Common myeloid progenitor, CD34-positive (primary cell): ENCODE data around the gene IL13RA1.

Experiments
- CTCF ChIA-PET: fragments of 350-600 bp; sonication (Branson Sonifier 250); formaldehyde crosslinking; loops from one replicate; lab custom pipeline; 2021; ENCODE audit warnings: antibody characterized with exemption; lab: Charles Lee
- POLR2A ChIA-PET: fragments of 350-600 bp; sonication (Branson Sonifier 250); formaldehyde crosslinking; loops from one replicate; lab custom pipeline; 2021; ENCODE audit warnings: antibody characterized with exemption; lab: Charles Lee
- DNase-seq, 3 donors: peaks; one replicate each; pipeline versions ENCODE4 v3.0.0 to v3.0.0-alpha.2; 2013
- H3K27ac ChIP-seq, 2 experiments: 1 replicate in 1 of 2; 2 replicates in 1 of 2; pipeline ENCODE4 v1.7.0; 2013; ENCODE audit warnings: inconsistent platforms in 2 of 2, low read length in 2 of 2, mild to moderate bottlenecking in 2 of 2, low read depth in 1 of 2, moderate library complexity in 1 of 2; ENCODE audit not compliant: severe bottlenecking in 2 of 2, insufficient read depth in 1 of 2, poor library complexity in 1 of 2
- H3K27me3 ChIP-seq, 5 experiments: replicated peaks in 2 of 5; 1 replicate in 3 of 5; 2 replicates in 2 of 5; pipeline versions ENCODE4 v1.6.1 to v1.7.0; 2013; ENCODE audit warnings: low read length in 4 of 5, mild to moderate bottlenecking in 2 of 5, moderate library complexity in 2 of 5, inconsistent platforms in 1 of 5; ENCODE audit not compliant: insufficient read depth in 5 of 5, control insufficient read depth in 4 of 5
- H3K36me3 ChIP-seq, 4 experiments: 1 replicate in 2 of 4; 2 replicates in 2 of 4; pipeline versions ENCODE4 v1.6.1 to v1.7.0; 2013; ENCODE audit warnings: low read length in 3 of 4, control low read depth in 1 of 4, mild to moderate bottlenecking in 1 of 4; ENCODE audit not compliant: control insufficient read depth in 4 of 4, insufficient read depth in 4 of 4
- H3K4me1 ChIP-seq, 4 experiments: 1 replicate in 3 of 4; 2 replicates in 1 of 4; pipeline versions ENCODE4 v1.6.1 to v1.7.1; 2013; ENCODE audit warnings: low read length in 3 of 4, mild to moderate bottlenecking in 3 of 4, control low read depth in 1 of 4, inconsistent platforms in 1 of 4, moderate library complexity in 1 of 4; ENCODE audit not compliant: control insufficient read depth in 4 of 4, insufficient read depth in 4 of 4; ENCODE audit errors: control extremely low read depth in 1 of 4
- H3K4me3 ChIP-seq, 7 experiments: 1 replicate in 4 of 7; 2 replicates in 3 of 7; pipeline versions ENCODE4 v1.5.1 to v1.7.0; 2013; ENCODE audit warnings: mild to moderate bottlenecking in 7 of 7, low read length in 6 of 7, moderate library complexity in 6 of 7, inconsistent platforms in 2 of 7, low read depth in 2 of 7, control low read depth in 1 of 7; ENCODE audit not compliant: insufficient read depth in 4 of 7, control insufficient read depth in 1 of 7; ENCODE audit errors: extremely low read depth in 1 of 7
- H3K9me3 ChIP-seq, 5 experiments: 1 replicate in 4 of 5; 2 replicates in 1 of 5; pipeline versions ENCODE4 v1.6.1 to v1.7.1; 2013; ENCODE audit warnings: low read length in 4 of 5, mild to moderate bottlenecking in 2 of 5, inconsistent platforms in 1 of 5, low read depth in 1 of 5, moderate library complexity in 1 of 5; ENCODE audit not compliant: control insufficient read depth in 4 of 5, insufficient read depth in 2 of 5; ENCODE audit errors: control extremely low read depth in 1 of 5
- WGBS: methylation state at CpG from one replicate; pipeline ENCODE4 v1.1.5; 2013; ENCODE audit not compliant: insufficient coverage; 5-methylcytosine and 5-hydroxymethylcytosine counted together

The IL13RA1 gene

DNA sequence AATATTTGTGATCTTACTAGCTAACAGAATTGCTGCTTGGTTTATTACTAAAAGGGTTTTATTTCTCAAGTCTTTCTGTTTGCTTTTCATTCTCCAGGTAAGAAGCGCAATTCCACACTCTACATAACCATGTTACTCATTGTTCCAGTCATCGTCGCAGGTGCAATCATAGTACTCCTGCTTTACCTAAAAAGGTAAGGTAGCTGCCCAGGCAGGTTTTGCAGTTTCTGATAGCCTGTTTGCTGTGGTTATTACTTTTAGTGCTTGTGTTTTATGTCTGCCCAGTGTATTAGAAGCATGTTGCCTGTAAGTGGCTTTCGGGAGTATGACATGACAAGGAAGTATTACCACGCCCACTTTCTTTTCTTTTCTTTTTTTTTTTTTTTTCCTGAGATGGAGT, 46.4 kb downstream of the IL13RA1 start:
- Histone ChIP-seq H3K9me3 (no peaks in the 10 kb centered on the region), H3K27me3 (peaks cover 0 to 8% (median 0%) of the 10 kb centered on the region in 5 experiments), H3K4me3 (no peak overlapping the region), H3K27ac (no peak overlapping the region), H3K4me1 (no peaks in the 10 kb centered on the region), H3K36me3 (no peaks in the 10 kb centered on the region)
- DNase-seq = no peak
- CTCF ChIA-PET = interaction anchor here (0.7 kb wide), 1 partner anchor 1036 kb away, joined by 3 read pairs; no protein-coding TSS in a partner anchor
- WGBS = 72% methylated on average over 2 of the region's 5 CpGs
- POLR2A ChIA-PET = no interaction called here

DNA sequence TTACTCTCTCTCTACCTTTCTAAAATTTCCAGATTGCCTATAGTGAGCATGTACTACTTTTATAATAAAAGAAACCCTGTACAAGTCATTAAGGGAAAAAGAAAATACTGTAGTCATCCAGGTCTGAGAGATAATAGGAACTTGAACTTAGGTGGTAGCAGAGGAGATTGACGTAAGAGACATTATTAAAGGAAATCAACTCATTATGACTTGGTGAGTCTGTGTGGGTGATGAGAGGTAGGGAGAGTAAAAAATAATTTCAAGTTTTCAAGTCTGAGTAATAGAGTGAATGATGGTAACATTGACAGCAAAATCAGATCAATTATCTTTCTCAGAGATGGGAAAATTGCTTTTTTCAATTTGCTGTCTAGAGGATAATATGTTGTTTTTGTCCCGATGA, 52.2 kb downstream of the IL13RA1 start:
- WGBS = 83% methylated on average over 1 of the region's 2 CpGs
- ChIA-PET CTCF (no interaction called here), POLR2A (no interaction called here)
- H3K4me3 ChIP-seq = no peak overlapping the region
- no peak for DNase-seq
- H3K4me1 ChIP-seq = no peaks in the 10 kb centered on the region
- no peak overlapping the region for H3K27ac ChIP-seq
- H3K27me3 ChIP-seq = no peaks in the 10 kb centered on the region
- no peaks in the 10 kb centered on the region for H3K9me3 ChIP-seq
- H3K36me3 ChIP-seq = no peaks in the 10 kb centered on the region

DNA sequence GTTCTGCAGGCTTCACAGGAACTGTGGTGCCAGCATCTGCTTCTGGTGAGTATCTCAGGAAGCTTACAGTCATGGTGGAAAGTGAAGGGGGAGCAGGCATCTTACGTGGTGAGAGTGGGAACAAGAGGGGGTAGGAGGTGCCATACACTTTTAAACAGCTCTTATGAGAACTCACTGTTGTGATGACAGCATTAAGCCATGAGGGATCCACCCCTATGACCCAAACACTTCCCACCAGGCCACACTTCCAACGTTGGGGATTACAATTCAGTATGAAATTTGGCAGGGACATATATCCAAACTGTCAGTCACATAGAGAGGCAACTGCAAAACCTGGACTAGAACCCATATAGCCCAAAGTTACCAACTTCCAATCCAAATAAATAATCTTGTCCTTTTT, 53.1 kb downstream of the IL13RA1 start:
- DNase-seq = no peak
- H3K4me3 ChIP-seq = no peak overlapping the region
- 50% methylated on average over 1 of the region's 2 CpGs for WGBS
- ChIA-PET CTCF (interaction anchor here (0.6 kb wide), 1 partner anchor 286 kb away, joined by 3 read pairs; no protein-coding TSS in a partner anchor), POLR2A (no interaction called here)
- no peak overlapping the region for H3K27ac ChIP-seq
- H3K27me3 ChIP-seq = no peaks in the 10 kb centered on the region
- no peaks in the 10 kb centered on the region for H3K4me1 ChIP-seq
- no peaks in the 10 kb centered on the region for H3K36me3 ChIP-seq
- no peaks in the 10 kb centered on the region for H3K9me3 ChIP-seq

DNA sequence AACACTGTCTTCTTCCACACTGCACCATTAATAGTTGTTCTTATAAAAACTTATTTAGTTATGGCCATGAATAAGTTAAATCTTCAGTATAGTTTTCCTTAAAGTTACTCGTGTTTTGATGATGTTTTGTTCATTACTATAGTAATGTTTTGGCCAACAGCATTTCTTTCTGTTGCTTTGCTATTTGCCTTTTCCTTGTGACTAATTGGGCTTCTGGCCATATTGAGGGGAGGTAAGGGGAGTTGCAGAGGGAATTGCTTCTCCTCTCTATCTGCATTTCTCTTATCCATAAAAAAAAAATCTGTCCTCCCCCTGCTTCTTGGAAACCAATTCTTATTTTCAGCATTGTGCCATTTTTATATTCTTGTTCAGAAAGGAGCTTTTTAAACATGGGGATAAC, 53.5 kb downstream of the IL13RA1 start:
- no peaks in the 10 kb centered on the region for H3K4me1 ChIP-seq

DNA sequence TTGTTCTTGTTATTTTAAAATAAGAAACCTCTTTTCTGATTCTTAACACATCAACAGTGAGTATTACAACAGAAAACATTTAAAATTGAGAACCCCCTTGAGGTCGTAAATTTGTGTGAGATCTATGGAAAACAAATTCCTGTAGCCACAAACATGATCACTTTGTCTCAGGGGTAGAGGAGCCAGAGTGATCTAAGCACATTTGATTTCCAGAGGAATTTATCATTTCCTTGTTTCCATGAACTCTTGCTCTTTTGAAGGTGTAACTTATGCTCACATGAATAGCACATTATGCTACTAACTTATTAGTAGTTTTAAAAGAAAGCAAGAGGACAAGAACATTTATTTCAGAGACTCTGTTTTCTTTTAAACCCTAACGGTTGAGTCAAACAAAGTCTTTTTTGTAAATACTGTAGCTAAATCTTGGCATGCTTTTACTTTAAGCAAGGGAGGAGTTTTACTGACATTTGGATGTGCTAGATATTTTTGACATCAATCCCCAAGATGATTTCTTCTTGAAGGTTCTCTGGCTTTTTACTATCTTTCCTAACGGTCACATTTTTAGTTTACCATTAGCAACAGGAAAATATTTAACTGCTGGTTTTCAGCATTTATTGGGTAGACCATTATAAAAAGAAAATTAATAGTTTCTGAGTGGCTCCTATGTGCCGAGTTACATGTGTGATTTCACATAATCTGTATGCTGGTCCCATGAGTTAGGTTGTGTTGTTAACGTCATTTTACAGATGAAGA, 68.3 kb downstream of the IL13RA1 start:
- no peak for DNase-seq
- H3K27me3 ChIP-seq = no peaks in the 10 kb centered on the region
- ChIA-PET POLR2A (no interaction called here), CTCF (no interaction called here)
- WGBS = 100% methylated on average over 1 of the region's 5 CpGs
- no peak overlapping the region for H3K27ac ChIP-seq
- no peaks in the 10 kb centered on the region for H3K9me3 ChIP-seq
- no peaks in the 10 kb centered on the region for H3K4me1 ChIP-seq
- H3K4me3 ChIP-seq = no peak overlapping the region
- H3K36me3 ChIP-seq = no peaks in the 10 kb centered on the region

More for the DNA sequence above, 53.5 kb downstream of the IL13RA1 start:
- no peak overlapping the region for H3K4me3 ChIP-seq
- WGBS = no CpG with 5 or more reads among the region's 1 CpG
- H3K27ac ChIP-seq = no peak overlapping the region
- DNase-seq = no peak
- H3K27me3 ChIP-seq = no peaks in the 10 kb centered on the region
- POLR2A ChIA-PET = no interaction called here
- CTCF ChIA-PET = no interaction called here
- H3K36me3 ChIP-seq = no peaks in the 10 kb centered on the region
- no peaks in the 10 kb centered on the region for H3K9me3 ChIP-seq

DNA sequence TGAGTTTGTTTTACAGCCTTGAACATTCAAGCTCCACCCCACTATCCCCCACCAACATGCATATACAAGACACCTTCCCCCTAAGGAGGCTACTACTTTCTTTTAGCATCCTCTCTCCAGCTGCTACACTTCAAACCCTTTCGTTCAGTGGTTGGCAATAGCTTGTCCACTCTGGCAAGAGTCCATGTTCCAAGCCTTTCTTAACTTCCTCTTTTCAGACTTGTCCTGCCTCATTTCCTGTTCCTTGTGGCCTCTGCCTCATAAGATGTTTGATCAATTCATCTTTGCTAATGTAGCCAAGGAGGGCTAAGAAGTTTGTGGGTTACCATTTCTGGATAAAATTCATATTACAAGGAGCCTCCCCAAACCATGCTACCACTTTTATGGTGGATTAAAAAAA, 75.5 kb downstream of the IL13RA1 start:
- no peak overlapping the region for H3K4me3 ChIP-seq
- no peaks in the 10 kb centered on the region for H3K9me3 ChIP-seq
- WGBS = 25% methylated on average over 1 of the region's 1 CpG
- peak; percentile 15 to 57 (median 53) for DNase-seq
- H3K4me1 ChIP-seq = peaks cover 0 to 8% (median 2%) of the 10 kb centered on the region in 4 experiments
- ChIA-PET CTCF (interaction anchor here (1.5 kb wide), 1 partner anchor 44 kb away, joined by 3 read pairs; no protein-coding TSS in a partner anchor), POLR2A (no interaction called here)
- peaks cover 0 to 4% (median 0%) of the 10 kb centered on the region in 5 experiments for H3K27me3 ChIP-seq
- no peaks in the 10 kb centered on the region for H3K36me3 ChIP-seq
- H3K27ac ChIP-seq = no peak overlapping the region
